GM19397 (cell line): ENCODE measurements around the gene RAB31.

ENCODE experiments used
- ATAC-seq: cut with Tn5 transposase; IDR thresholded peaks from one replicate; pipeline ENCODE4 v1.9.1; 2021; ENCODE audit warnings: mild to moderate bottlenecking, moderate library complexity; ENCODE audit not compliant: unreplicated experiment

Gene RAB31

GRCh38 chr18:9712130-9712577 lies 4.1 kb downstream of the RAB31 start:
- no peak for ATAC-seq

- no peak for ATAC-seq
Measured at GRCh38 chr18:9712611-9713010, 4.5 kb downstream of the RAB31 start.

- no peak for ATAC-seq
Measured at GRCh38 chr18:9714266-9715087, 6.4 kb downstream of the RAB31 start.

GRCh38 chr18:9715088-9715343 lies 6.9 kb downstream of the RAB31 start:
- no peak for ATAC-seq

- ATAC-seq: no peak
Measured at GRCh38 chr18:9715978-9716774, 8.1 kb downstream of the RAB31 start.

- no peak for ATAC-seq
Measured at GRCh38 chr18:9716780-9717563, 8.9 kb downstream of the RAB31 start.

- ATAC-seq: no peak
Measured at GRCh38 chr18:9719421-9719981, 11.4 kb downstream of the RAB31 start.

- no peak for ATAC-seq
Measured at GRCh38 chr18:9720327-9720726, 12.2 kb downstream of the RAB31 start.

- no peak for ATAC-seq
Measured at GRCh38 chr18:9721893-9722550, 13.9 kb downstream of the RAB31 start.

GRCh38 chr18:9722691-9723090 lies 14.6 kb downstream of the RAB31 start:
- ATAC-seq: no peak

- no peak for ATAC-seq
Measured at GRCh38 chr18:9724797-9725585, 16.9 kb downstream of the RAB31 start.

GRCh38 chr18:9726175-9726574 lies 18.1 kb downstream of the RAB31 start:
- no peak for ATAC-seq

GRCh38 chr18:9726936-9727335 lies 18.8 kb downstream of the RAB31 start:
- no peak for ATAC-seq

GRCh38 chr18:9730786-9731185 lies 22.7 kb downstream of the RAB31 start:
- no peak for ATAC-seq

- no peak for ATAC-seq
Measured at GRCh38 chr18:9731380-9731779, 23.3 kb downstream of the RAB31 start.

GRCh38 chr18:9732031-9732430 lies 23.9 kb downstream of the RAB31 start:
- ATAC-seq: no peak

GRCh38 chr18:9734189-9734588 lies 26.1 kb downstream of the RAB31 start:
- no peak for ATAC-seq

GRCh38 chr18:9735238-9735637 lies 27.1 kb downstream of the RAB31 start:
- ATAC-seq: no peak

GRCh38 chr18:9735879-9736278 lies 27.8 kb downstream of the RAB31 start:
- no peak for ATAC-seq

- no peak for ATAC-seq
Measured at GRCh38 chr18:9736286-9736835, 28.3 kb downstream of the RAB31 start.
